SH-SY5Y (cell line): ENCODE data around the gene DHCR24.

Experiments used
- GATA2 ChIP-seq: IDR thresholded peaks from 2 replicates; pipeline ENCODE4 v1.6.1; 2011; ENCODE audit warnings: mild to moderate bottlenecking, low read depth, low read length
- GATA3 ChIP-seq: IDR thresholded peaks from 2 replicates; pipeline ENCODE4 v1.6.1; 2011; ENCODE audit warnings: low read depth, mild to moderate bottlenecking, low read length, moderate library complexity

The DHCR24 gene

DNA sequence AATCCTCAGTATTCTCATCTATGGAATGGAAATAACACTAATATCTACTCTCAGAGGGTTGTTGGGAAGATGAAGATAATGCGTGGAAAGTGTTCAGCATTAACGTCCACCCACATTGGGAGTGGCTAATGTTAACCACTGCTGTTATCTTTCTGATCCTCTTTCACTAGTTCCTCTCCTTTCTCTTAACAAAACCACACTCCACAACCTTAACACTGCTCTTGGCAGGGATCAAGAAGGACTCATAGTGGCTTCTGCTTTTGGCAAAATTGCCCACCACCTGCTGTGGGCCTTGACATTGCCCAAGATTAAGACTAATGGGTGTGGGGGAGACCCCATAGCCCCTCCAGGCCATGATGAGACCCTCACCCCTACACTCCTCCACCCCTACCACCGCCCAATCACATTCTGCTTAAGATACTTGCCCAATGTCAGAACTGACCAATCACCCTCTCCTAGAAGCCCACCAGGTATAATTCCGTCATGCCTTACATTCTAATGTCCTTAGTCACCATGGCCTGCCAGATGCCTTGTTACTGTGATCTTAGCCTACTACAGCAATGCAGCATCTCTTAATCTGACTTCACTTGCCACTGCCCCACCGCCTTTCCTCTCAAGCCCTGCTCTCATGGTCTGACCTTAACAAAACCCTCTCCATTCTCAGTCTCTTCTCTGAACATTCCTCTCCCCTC, 27.1 kb downstream of the DHCR24 start:
- TF ChIP-seq GATA2 (no peak), GATA3 (no peak)

DNA sequence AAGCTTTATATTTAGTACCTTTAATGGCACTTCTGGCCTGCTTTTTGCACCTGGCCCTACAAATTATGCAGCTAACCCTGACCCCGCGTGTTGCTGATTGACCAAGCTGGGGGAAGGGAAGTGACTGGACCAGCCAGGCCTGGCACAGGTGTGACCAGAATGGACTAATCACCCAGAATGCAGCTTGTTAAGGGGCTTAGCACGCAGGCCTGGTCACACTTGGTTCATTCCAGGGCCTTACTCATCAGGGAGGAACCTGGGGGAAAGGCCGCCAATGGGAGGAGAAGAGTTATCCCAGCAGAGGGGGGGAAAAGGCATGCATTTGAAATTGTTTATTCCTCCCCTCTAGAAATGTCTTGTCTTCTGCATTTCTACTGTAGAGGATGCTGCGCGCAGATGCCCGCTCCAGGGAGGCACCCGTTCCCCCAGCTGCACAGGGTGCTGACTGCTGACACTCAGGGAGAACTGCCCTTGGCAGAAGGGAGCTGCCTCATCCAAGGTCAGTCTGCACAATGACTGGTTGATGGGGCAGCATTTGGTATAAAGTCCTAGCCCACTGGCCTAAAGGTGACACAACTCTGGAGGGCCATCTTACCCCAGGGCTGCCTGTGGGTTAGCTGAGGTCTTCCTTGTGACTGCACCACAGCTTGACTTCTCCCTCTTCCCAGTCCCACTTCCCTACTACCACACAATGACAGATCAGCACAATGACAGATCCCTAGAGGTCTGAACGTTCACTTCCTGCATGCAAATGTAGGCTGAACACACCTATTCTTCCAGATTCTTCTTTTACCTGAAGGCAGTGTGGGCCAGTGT, 29.0 kb downstream of the DHCR24 start:
- TF ChIP-seq GATA3: no peak
- TF ChIP-seq GATA2: no peak

DNA sequence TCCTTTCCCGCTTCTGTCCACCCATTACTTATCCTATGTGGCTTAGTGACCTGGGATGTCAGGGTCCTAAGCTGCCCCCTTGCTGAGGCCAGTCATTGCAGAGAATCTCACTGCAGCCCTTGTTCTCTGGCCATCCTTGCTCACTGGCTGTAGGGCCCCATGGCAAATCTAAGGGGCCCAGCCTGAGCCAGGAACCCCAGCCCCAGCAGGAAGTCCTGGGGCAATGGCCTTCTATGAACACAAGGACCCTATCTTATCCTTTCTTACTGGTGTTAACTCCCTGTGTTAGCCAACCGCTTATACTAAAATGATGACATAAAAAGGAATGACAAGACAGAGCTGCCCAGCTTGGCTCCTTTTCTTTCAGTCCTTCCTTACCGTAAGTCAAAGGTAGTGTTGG, 29.9 kb downstream of the DHCR24 start:
- TF ChIP-seq GATA2 (no peak), GATA3 (no peak)

DNA sequence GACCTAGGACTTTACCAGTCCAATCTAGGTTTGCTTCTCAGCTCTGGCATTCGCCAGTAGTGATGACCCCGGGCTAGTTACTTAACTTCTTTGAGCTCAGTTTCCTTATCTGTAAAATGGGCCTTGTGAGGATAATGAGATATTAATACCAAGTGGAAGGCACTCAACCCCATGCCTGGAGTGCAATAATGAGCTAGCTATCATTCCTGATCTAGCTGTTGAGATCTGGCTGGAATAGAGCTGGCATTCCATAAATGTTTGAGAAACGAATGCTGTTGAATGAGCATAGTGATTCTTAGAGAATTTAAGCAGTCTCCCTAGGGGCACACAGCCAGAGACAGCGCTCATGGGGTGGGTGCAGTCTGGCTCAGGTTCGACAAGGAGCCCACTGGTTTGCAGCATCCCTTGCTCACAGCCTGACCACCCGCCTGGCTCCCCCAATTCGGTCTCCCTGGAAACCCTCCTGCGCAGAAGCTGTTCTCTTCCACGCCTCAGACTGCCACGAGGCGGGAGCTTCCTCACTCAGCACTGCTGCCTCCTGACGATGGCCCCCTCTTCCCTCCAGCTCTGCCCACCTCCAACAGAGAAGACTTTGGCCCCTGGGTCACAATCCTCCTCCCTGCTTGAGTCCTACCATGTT, 32.5 kb downstream of the DHCR24 start:
- TF ChIP-seq GATA2 (no peak), GATA3 (no peak)

DNA sequence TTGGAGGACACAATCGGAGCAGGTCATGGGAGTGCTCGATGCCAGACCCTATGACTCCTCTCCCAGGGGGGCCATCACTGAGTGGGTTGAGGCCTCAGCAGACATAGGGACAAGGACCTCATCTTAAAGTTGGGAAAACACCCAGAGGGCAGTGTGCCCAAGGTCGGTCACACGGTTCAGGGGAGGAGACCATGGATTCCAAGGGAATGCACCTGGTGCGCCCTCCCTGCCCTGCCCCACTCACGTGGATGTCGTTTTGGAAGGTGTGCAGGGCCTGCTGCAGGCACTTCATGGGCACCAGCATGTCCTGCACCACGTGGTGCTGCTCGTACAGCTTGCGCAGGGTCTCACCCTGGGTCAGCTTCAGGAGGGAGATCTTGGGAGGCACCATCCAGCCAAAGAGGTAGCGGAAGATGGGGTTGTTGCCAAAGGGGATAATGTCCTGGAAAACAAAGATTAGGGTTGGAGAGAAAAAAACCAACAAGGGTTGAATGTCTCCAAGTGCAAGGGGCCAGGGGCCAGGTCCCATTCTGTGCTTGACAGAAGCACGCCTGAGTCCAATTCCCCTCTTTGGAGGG, 33.1 kb downstream of the DHCR24 start:
- TF ChIP-seq GATA3 (no peak), GATA2 (no peak)

DNA sequence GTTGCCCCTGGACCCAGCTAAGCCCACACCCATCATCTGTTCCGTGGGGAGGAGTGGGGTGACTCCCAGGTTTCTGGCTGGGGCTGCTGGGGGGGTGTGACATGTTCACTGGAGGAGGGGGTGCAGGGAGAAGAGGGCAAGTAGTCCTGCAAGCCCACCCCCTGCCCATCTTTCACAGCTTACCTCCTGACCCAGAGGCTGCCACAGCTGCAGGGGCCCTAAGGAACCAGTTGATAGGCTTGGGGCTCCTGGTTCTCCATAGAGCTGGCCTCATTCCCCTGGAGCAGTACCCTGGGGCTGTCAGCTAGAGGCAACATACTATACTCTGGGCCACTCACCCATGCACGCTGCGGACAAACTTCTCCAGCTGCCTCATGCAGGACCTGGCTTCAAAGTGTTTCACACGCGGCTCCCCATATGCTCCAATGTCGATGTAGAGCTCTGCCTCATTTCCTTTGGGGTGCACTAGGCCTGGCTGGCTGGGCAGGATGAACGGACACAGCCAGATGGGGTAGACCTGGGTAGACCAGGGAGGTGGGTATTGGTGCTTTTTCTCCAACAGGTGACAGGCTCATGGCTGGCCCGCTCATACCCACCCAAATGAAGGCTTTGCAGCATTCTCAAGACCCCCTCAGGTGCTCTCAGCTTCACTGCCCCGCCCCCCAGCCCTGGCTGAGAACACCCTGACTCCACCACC, 33.8 kb downstream of the DHCR24 start:
- no peak for TF ChIP-seq GATA3
- TF ChIP-seq GATA2: no peak

DNA sequence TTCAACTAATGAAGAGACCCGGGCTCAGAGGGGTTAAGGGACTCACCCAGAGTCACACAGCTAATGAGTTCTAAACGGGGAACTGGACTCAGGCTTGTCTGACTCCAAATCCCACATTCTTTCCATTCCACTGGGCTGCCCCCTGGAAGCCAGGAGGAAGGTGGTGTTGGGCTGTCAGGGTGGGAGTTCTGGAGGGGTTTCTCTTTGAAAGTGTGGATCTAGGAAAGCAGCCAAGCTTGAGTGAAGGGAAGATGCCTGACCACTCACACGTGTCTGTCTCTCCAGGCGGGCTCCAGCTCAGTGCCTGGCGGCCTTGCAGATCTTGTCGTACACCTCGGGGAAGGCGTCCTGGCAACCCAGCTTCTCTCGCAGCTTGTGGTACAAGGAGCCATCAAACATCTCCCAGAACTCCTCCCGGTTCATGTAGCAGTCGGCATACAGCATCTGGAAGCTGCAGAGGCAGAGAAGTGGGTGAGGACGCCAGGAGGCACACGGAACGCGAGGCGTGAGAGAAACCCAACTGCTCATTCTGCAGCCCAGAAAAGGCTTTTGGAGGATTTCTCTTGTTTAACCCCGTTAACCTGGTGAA, 35.0 kb downstream of the DHCR24 start:
- TF ChIP-seq GATA3 (no peak), GATA2 (no peak)

DNA sequence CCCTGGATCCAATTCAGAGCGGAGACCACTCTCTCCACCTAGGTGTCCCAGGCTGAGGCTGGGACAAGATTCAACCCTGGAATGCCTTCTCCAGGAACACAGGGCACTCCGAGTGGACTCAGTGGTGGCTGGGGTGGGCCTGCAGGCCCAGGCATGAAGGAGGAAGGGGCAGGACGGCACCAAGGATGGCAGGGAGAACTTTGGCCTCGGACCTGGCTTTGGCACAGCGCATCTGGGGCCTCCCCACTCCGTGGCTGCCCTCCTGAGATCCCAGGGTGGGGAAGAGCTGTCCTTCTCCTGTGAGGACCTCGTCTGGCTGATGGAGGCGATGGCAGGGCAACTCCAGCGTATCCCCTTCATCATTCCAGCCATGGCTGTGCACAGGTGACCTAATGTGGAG, 35.6 kb downstream of the DHCR24 start:
- TF ChIP-seq GATA2 (no peak), GATA3 (no peak)

DNA sequence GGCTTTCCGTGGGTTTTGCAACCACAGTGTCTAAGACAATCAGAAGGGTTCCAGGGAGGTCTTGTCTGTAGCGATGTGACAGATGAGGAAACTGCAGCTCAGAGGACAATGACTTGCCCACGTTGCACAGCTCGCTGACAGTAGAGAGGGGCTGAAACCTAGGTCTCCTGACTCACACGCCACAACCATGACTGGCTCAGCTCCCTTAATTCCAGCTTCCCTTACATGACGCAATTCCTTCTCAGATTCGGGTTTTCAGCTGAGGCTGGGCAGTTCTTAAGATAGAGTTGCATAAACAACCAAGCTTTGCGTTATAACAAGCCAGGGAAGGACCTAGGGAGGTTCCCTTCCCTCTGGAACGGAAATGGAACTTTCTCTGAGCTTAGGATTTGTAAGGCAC, 36.3 kb downstream of the DHCR24 start:
- TF ChIP-seq GATA3: no peak
- no peak for TF ChIP-seq GATA2

DNA sequence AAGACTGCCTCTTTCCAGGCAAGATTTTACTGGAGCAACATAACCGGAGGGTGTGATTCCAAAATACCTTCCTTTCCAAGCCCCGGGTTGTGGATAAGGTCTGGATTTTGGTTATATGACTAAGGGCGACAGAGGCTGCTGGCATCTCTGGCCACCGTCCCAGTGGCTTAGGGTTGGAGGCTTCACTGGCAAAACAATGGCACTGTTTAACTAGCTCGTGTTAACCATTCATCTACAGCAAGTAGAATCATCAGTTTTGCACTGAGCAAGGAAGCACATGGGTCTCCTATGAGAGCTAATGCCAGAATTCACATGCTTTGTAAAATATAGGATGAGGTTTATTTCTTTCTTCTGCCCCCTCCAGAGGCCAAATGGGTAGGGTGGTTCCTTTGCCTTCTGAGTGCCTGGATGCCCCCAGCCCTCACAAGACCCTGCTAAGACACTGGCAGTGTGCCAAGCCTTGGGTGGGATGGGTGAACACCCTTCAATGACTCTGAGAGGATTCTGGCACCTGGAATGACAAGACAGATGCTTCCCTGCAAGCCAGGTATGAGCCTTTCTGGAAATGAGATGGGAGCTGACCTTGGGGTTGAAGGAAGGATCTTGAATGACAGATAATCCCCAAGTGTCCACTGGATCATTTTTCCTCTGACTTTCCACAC, 36.8 kb downstream of the DHCR24 start:
- TF ChIP-seq GATA3 (no peak), GATA2 (no peak)

DNA sequence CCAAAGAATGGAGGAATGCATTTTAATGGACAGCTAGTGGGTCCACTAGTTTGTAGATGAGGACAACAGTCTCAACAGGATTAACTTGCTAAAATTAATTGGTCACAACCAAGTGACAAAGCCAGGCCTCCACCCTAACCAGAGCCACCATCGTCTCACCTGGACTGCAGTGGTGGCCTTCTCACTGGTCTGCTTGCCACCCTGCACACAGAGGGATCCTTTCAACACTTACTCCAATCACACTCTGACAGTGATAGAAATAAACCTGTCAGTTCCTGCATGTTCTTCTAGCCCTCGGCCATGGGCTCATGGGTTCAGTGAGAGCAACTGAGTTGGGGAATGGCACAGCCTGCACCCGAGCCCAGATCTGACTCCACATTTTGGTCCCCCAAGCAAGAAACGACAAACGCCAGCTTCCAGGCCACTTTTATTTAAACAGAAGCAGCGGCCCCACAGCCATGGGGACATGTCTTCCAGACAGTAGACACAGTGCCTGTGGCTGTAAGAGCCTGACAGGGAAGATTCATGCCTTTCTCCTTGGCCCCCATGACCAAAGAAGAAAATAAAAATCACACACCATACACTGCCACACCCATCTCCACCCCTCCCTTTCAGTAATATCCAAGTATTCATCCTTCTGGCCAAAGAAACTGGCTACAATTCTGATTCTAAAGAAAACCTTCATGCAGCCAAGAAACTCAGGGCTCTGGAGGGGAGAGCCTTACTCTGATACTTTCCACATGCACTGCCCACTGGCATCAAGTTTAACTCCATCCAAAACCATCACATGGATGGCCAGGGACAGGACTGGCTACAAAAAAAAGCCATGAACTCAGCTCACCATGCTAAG, 37.6 kb downstream of the DHCR24 start:
- TF ChIP-seq GATA2 (no peak), GATA3 (no peak)
